PC-3 (cell line): Measurements from ENCODE around the gene MYBPH.

Source experiments
- EZH2 ChIP-seq: fragments of 300-600 bp; sonication (generic); IDR thresholded peaks from one replicate; pipeline ENCODE4 v1.6.1; 2017; ENCODE audit warnings: antibody characterized with exemption, mild to moderate bottlenecking, low read length; ENCODE audit not compliant: unreplicated experiment
- EZH2phosphoT487 ChIP-seq: fragments of 300-600 bp; sonication (generic); IDR thresholded peaks from 2 replicates; pipeline ENCODE4 v1.6.1; 2018; ENCODE audit warnings: mild to moderate bottlenecking, antibody characterized with exemption, low read length, borderline replicate concordance
- TF ChIP-seq, protein P1 (sequence below): fragments of 300-600 bp; sonication (generic); conservative IDR thresholded peaks from 2 replicates; pipeline ENCODE4 v1.5.1; 2017; ENCODE audit warnings: antibody characterized with exemption, low read depth, mild to moderate bottlenecking, low read length

- TF ChIP-seq, protein P1, sequence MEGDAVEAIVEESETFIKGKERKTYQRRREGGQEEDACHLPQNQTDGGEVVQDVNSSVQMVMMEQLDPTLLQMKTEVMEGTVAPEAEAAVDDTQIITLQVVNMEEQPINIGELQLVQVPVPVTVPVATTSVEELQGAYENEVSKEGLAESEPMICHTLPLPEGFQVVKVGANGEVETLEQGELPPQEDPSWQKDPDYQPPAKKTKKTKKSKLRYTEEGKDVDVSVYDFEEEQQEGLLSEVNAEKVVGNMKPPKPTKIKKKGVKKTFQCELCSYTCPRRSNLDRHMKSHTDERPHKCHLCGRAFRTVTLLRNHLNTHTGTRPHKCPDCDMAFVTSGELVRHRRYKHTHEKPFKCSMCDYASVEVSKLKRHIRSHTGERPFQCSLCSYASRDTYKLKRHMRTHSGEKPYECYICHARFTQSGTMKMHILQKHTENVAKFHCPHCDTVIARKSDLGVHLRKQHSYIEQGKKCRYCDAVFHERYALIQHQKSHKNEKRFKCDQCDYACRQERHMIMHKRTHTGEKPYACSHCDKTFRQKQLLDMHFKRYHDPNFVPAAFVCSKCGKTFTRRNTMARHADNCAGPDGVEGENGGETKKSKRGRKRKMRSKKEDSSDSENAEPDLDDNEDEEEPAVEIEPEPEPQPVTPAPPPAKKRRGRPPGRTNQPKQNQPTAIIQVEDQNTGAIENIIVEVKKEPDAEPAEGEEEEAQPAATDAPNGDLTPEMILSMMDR, result no peak
- no peak for TF ChIP-seq EZH2
- TF ChIP-seq EZH2phosphoT487, result no peak
Observed at GRCh38 chr1:203199816-203200571, 24.4 kb upstream of the MYBPH start.
